UCSD-AML1 (cell line): ENCODE measurements around the gene HOXC13.

Experiments
- DNase-seq: peaks from one replicate; lab custom pipeline; 2025; ENCODE audit not compliant: unreplicated experiment; lab: John Stamatoyannopoulos, UW

Gene HOXC13

DNA sequence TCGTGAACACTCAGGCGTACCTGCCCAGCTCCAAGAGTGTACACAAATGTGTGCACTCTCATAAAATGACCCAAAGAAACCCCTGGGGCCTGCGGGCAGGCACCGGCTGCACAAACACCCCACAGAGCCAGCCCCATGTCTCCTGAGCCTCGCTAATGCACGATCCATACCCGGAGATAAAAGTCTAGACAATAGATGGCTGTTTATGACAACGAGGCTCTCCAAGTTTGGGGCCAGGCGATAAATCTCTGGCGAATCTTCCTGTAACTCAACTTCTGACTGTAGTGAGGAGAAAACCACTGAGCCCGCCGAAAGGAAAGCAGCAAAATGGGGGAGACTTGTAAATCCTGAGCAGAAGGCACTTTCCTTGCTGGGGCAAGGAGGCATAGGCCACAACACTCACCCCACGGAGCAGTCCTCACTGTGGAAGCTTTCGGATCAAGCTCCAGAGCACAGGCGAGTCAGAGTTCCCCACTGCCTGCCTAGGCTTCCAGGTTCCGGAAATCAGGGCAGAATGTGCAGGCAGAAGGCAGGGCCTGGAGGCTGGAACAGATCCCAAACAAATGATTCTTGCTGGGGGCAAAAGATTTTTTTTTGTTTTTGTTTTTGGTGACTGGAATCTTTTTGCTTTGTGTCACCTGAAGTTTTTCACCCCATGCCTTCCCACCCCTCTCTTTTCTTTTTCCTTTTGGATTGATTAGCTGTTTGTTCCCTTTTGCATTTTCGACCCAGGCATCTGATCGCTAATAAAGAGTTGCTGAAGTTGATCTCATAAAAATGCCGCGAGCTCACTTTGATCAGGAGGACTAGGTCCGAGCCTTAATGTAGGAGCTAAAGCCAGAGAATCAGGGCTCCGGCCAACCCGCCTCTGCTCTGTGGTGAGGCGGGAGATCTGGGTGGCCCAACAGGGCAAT is 29.8 kb downstream of the HOXC13 start:
- no peak for DNase-seq

DNA sequence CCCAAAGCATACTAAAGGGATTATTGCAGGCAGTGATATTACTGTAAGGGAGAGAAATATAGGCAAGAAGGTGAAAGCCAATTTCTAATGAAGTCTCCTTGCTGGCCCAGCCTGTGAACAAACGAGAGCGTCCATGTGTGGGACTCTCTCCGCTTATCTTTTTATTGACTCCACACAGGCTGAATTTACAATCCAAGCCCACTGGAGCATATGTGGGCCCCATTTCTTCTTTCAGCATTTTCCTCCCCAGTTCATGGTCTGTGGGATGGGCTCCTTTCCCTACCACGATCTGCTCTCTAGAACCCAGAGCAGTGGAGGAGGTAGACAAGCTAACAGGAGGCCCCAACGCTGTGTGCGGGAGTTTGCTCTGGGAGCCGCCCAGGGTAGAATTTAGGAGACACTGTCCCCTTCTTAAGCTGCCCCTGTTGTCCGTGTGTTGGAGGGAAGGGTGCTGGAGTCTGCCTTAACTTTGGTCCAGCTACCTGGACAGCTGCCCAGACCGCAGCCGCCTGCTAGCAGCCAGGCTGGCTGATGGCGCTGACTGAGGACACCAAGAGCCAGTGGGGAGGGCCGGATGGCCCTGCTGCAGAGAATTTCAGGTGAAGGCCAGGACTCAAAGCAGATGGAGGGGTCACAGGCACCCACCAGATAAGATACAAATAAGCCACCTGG is 31.1 kb downstream of the HOXC13 start:
- DNase-seq: no peak

DNA sequence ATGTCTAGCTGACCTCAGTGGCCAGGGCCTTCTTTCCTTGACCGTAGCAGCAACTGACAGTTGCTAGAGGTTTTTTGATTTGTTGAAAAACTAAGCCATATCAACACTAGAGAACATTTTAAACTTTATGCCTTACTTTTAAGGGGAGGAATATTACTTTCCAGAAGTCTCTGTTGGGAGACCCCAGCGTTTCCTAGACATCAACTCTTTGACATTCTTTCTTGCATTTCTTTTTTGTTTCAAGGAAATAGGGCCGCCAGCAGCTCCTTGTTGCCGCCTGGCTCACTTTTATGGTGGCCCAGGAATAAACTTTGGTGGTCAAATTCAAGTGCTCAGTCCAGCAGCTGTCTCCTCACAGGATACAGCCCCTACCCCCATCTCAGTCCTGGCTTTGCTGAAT is 31.8 kb downstream of the HOXC13 start:
- no peak for DNase-seq

DNA sequence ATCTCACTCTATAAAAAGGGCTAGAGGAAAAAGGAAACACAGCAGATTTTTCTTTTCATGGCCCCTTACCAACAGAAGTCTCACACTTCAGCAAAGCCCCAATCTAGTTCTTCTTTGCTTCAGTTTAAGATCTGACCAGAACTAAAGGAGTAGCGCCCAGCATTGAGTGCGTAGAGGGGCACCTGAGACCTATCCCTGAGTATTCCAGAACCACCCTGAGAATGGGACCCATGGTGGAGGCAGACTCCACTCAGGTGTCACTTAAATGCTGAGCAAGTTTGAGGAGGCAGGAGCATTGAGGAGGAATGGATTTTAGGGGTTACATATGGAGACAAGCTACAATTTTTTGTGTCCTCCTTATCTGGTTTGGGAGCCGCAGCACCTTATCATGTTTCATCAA is 32.5 kb downstream of the HOXC13 start:
- no peak for DNase-seq

DNA sequence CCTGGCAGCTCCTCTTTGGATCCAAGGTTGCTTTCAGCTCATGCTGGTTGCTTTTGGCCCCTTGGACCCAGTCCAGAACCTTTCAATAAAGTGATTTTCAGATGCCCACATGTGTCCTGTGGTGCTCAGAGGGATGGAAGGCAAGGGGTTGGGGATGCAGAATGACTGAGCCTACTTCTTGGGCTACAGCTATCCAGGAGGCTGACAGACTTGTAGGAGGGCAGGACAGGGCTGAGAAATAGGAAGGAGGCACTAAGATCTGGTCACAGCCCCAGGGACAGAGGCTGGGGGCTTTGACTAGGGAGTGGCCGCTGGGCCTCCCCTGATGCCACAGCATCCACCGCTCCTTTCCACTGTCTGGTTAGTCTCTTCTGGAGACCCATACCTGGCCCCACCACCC is 33.1 kb downstream of the HOXC13 start:
- DNase-seq: no peak

DNA sequence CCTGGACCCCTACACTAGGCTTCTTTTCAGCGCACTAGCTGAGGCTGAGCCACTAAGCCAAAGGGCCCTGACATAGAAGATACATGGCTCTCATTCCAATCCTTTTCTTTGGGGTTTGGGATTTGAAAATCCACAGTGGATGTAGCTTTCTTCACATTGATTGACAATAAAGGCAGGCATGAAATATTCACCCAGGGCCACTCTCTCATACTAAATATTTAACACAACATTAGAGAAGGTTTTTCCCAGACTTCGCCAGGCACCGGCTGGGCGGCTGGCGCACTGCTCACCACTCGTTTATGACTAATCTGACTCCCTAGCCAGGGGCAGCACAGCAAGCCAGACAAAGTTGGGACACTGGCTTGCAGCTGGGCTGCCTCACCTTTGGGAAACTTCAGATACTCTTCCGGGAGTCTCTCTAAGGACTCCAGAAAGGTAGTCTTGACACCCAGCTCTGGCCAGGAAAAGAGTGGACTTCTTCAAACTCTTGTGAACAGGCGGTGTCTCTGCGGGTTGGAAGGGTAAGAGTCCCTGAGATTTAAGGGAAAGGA is 33.6 kb downstream of the HOXC13 start:
- DNase-seq: no peak

DNA sequence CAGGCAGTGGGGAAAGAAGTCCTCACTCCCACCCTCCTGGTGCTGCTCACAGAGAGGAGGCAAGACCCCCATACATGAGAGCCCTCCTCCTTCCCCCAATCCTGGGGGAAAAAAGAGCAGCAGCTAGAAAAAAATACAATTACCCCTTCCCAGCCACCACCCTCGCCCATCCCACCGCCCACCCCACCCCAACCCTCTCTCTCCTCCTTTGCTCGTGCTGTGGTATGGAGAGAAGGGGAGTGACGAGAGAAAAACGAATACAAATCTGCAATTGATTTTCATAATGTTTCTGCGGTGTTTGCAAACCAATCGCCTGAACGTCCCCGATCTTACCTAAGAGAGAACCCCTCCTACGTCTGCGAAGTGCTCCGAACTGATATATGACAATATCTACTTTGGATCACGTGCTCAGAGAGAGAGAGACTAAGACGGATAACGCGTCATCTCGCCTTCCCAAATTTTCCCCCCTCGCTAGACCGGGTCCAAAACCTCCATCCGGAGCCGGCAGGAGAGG is 34.1 kb downstream of the HOXC13 start, which contains the start of gene HOXC11:
Gene HOXC11 (plus strand): TSS at position 405 of the 514 bp plus-strand sequence. CDS start 116 bp downstream, outside the sequence.
- DNase-seq: no peak

DNA sequence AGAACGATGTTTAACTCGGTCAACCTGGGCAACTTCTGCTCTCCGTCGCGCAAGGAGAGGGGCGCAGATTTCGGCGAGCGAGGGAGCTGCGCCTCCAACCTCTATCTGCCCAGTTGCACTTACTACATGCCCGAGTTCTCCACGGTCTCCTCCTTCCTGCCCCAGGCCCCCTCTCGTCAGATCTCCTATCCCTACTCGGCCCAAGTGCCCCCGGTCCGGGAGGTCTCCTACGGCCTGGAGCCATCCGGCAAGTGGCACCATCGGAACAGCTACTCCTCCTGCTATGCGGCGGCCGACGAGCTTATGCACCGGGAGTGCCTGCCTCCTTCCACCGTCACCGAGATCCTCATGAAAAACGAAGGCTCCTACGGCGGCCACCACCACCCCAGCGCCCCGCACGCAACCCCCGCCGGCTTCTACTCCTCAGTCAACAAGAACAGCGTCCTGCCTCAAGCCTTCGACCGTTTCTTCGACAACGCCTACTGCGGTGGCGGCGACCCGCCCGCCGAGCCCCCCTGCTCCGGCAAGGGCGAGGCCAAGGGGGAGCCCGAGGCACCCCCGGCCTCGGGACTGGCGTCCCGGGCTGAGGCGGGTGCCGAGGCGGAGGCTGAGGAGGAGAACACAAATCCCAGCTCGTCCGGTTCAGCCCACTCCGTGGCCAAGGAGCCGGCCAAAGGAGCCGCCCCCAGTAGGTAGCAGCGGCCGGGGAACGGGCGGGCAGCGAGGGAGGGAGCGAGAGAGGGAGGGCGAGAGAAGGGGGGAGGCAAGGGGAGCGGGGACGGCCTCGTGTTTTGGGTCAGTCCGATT is 34.8 kb downstream of the HOXC13 start:
- DNase-seq: no peak

DNA sequence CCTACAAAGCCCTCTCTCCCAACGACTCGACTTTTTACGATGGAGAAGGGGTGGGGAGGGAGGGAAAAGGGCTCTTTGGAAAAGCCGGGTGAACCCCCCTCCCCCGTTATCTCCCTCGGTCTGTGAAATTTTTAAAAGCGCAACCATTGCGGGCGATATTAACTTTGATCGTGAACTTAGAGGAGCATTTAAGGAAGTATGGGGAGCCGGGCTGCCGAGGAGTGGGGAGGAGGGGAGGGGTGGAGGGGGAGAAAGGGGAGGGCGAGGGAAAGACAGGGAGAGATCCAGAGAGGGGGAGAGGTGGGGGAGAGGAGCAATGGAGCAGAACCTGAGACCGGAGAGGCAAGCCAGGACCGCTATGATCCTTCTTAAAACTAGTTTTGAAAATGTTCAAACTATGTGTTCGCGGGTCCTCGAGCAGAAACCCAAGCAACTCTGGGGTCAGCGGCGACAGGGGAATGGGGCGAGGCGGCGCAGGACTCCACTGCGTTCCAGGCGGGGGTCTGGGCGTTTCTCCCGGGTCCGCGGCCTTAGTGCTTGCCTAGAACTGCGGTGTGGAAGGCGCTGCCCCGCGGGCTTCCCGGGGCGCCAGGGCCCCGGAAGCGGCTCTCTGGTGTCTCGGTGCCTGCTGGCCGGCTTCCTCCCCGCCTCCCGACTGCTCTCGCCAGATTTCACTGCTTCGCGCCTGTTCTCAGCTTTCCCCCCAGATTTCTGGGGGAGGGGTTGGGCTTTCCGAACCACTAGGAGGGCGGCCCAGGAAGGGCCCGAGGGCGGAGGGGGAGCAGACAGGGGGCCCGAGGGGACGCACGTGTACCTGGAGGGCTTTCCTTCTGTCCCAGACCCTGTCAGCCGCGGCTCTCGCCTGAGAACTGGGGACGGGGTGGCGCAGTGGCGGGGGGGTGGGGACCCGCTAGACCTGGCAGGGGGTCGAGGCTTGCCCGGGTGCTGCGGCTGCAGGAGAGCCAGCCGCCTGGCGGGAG is 35.7 kb downstream of the HOXC13 start, which contains the start of gene HOTAIR:
Gene HOTAIR (minus strand): TSS at position 871 of the 980 bp plus-strand sequence.
- DNase-seq: no peak

DNA sequence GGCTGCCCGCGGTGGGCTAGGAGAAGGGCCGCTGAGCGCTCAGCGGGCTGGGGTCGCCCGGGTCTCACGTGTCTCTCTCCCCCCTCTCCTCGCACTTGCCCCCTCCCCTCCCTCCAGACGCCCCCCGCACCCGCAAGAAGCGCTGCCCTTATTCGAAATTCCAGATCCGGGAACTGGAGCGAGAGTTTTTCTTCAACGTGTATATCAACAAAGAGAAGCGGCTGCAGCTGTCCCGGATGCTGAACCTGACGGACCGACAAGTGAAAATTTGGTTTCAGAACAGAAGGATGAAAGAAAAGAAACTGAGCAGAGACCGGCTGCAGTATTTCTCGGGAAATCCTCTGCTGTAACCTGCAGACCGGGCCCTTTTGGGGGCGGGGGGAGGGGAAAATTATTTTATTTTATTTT is 36.4 kb downstream of the HOXC13 start:
- DNase-seq: no peak

DNA sequence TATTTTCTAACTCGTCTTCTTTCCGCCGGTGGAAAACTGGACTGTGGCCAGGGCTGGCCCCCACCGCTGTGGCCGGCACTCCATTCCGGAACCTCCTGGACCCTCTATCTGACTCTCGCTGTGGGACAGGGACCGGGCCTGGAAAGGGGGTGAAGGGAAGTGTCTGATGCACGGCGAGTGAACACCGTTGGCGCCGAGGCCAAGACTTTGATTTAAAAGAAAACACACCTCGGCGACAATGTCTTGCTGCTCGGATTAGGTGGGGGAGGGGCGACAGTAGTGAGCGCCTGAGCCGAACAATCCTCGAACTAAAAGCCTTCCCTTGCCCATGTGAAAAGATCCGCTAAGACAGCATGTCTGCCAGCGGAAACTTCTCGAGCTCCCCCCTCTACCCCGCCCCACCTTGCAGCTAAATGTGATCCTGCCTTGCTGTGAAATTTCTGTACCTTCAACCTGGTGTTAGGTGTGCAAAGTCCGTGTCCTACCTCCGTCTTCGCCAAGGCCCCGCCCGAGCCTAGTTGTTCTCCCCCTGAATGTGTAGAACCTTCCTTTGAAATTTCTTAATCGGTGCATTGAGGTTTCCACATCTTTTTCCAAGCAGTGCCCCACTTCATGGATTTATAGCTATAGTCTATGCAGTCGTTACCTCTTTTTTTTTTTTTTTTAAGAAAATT is 37.0 kb downstream of the HOXC13 start:
- no peak for DNase-seq

DNA sequence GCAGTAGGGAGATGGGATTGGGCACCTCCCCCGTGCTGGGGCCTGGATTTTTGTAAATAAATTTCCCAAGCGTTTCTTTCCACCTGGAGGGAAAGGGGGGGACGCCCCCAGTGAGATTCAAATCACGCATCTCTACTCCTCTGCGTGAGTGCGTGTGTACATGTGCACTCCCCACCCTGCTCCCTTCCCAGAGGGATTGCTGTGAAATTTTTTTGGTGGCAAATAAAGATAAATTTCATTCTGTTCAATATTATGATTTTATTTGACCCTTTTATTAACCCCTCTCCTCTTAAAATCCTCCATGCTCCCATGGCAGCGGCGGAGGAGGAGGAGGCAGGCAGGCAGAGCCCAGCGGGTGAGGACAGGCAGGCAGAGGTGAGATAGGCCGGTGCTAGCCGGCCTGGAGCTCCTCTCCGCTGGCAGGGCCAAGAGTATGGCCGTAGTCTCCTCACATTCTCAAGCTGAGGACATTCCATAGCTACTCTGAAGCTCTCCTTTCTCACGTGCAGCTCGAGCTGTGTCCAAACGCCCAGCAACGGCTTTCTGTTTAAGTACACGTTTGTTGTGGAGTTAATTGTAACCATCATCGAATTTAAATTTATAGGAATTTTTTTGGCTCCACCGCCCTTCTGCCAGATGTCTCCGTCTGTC is 37.7 kb downstream of the HOXC13 start:
- DNase-seq: no peak

DNA sequence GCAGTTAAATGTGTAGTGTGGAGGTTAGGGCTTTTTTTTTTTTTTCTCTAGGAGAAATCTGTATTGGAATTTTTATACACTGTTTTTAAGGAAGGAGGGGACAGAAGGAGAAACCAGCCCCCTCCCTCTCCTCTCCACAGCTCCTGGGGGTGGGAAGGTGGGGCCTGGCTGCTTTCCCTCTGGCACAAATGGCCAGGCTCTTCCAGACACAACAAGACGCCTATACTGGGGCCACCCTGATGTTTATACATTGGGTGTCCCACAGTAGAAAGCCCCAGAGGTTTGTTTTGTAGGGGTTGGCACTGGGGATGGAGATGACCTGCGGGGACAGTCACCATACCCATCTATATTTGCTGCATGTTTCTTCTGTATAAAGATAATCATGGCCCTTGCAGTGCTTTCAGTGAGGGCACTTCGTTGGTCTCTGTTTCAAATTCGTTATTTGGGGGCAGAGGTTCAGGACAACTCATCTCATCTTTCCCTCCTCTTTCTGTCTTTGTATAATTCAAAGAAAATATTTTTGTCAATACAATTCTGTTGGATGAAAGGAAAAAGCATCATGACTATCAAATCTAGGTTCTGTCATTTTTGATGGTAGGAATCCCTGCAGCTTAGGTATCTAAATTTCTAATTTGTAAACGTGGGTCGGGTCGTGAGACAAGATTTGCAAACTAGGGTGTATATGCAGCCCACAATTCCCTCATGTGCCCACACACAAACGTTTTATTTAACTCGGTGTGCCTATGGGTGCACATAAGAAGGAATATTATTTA is 38.4 kb downstream of the HOXC13 start:
- DNase-seq: no peak

DNA sequence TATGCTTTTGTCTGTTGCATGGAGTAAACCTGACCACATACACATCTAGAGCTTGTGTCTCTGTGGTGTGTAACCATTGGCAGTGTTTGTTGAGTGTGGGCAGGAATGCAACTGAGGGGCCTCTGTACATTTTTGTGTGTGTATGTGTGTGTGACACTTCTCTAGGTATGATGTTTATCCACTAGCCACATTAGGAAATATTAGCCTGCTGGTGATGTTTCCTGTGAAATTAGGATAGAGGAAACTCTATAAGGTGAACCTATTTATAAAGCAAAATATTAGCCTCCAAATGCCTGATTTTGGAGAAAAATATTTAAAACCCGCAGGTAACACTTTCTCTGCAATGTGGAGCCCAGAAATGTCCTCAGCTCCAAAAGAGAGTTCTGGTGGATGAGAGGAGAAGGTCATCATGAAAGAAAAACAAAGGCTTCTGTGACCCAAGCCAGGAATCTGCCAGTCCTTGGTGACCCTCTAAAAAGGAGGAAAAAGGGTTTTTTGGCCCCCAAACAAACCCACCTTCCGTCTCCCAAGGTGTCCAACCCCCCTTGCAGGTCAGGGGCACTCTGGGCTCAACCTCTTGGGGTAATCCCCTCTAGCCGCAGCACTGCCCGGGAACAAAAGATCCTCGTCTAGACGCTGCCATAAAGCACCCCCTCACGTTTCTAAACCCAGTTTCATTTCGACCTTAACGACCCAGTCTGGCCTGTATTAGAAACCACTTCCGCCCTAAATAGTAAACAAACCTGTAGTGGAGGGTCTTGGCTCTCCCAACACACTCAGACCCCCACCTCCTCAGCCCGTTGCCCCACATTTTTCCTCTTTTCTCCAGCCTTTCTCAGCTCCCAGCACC is 39.2 kb downstream of the HOXC13 start:
- DNase-seq: no peak

DNA sequence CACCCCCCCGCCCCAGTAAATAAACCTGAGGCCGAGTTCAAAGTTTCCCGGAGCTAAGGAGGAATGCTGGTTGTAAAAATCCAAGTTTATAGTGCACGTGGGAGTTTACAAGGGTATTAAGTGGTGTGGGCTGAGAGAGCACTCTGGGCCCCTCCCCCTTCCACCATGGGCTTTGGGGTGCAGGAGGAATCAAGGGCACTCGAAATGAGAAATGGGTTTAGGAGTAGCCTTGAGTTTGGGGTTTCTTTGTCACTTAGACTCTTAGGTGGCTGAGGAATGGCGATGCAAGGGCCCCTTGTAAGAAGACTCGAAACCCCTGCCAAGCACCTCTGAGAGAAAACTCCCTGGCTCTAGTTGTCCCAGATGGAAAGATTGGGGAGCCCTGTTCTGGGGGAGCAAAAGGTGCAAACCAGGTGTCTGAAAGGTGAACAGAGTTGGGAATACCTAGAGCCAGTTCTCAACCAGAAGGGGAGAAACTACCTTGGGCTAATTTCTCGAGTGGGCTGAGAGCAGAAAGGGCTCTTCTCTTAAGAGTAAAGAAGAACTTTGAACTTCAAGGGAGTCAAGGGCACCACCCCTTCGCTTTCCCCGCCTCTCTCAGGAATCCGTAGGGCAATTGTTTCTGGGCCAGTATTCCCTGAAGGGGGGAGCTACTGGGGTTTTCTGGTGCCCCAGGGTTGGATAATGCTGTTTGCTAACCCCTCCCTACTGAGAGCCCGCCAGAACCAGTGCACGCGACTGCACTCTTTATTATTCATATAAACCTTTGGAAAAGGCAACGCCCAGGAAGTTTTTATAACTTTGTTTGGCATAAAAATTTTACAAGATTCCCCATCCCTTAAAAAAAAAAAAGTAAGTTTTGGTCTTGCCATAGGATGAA is 40.1 kb downstream of the HOXC13 start:
- DNase-seq: no peak
